Raji (cell line): ENCODE measurements around the gene SLC22A23.

Source experiments
- POLR2A ChIP-seq: IDR thresholded peaks from 2 replicates; pipeline ENCODE4 v1.6.1; 2011; ENCODE audit warnings: low read depth, low read length, control low read depth; ENCODE audit not compliant: insufficient read depth

Gene SLC22A23

GRCh38 chr6:3317741-3318211 lies 139.1 kb downstream of the SLC22A23 start:
- TF ChIP-seq POLR2A = no peak

GRCh38 chr6:3316818-3317217 lies 140.0 kb downstream of the SLC22A23 start:
- no peak for TF ChIP-seq POLR2A

DNA sequence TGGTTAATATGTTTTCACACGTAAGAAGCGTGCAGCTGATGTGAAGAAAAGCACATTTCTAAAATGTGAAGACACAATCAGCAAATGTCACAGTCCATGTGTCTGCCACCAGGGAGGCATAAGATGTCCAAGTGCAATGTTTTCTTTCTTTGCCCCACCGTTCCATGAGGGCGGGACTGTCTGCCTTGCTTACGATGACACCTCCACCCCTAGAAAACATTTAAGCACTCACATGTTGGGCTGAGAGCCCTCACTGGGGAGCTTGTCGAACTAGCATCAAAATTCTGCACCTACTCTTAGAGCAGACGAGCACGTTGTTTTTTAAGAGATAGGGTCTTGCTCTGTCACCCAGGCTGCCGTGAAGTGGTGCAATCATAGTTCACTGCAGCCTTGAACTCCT lies 140.5 kb downstream of the SLC22A23 start:
- no peak for TF ChIP-seq POLR2A

GRCh38 chr6:3315841-3316240 lies 141.0 kb downstream of the SLC22A23 start:
- no peak for TF ChIP-seq POLR2A

- TF ChIP-seq POLR2A = no peak
Measured at GRCh38 chr6:3314621-3315467, 142.0 kb downstream of the SLC22A23 start.

DNA sequence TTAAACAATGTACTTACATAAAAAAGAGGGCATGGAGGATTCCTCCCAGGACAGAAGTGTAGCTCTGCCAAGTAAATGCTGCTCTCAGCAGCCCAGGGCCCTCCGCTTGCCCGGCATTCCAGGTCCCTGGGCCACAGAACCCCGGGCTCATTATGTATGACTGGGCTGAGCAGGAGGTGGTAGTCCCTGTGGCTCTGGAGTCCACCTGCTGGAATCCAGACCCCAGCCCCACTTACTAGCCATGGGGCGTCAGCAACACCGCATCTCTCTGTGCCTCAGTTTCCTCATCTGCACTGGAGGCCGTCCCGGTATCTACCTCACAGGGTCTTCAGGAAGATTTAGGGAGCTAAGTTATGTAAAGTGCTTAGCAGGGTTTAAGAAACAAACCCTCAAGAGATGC lies 142.7 kb downstream of the SLC22A23 start:
- TF ChIP-seq POLR2A = no peak

GRCh38 chr6:3312604-3313231 lies 144.1 kb downstream of the SLC22A23 start:
- TF ChIP-seq POLR2A = no peak

GRCh38 chr6:3311826-3312225 lies 145.0 kb downstream of the SLC22A23 start:
- no peak for TF ChIP-seq POLR2A

DNA sequence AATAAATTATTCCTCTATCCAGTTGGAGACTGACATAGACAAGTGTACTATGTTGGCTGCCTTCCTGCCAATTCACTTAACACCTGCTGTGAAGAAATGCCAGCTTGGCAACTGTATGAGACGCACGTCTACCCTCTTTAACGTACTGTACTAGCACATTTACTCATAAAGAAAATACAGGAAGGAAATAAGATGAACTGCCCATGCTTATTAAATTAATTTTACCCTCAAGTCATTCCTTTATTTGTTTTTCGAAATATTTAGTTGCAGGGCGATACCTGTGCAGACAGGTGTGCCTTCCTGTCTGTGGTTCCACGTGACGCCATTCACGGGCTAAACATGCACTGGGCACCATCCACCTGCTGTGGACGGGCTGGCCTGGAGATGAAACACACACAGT lies 146.1 kb downstream of the SLC22A23 start:
- no peak for TF ChIP-seq POLR2A

GRCh38 chr6:3310051-3310448 lies 146.8 kb downstream of the SLC22A23 start:
- TF ChIP-seq POLR2A = no peak

DNA sequence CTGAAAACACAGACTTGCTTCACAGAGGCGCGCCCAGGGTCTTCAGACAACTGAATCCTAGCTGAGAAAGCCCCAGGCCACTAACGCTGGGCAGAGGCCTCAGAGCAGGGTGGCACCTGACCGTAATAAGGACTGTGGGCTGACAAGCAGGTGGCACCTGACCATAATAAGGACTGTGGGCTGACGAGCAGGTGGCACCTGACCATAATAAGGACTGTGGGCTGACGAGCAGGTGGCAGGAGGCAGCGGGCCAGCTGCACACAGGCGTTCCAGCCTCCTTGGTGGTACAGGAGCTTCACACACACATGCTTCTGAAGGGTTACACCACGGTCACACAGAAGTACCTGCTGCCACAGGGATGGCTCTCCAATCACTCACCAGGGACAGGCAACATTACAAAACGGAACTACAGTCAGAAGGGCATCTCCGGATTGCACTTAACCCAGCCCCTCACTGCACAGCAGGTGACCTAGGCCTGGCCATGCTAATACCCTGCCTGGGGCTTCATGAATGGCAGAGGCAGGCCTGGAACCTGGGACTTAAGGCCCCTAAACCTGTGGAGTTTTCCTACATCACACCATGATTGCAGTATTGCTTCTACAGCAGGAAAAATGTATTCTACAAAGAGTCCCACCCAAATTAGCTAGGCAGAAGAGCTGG lies 147.3 kb downstream of the SLC22A23 start:
- no peak for TF ChIP-seq POLR2A

DNA sequence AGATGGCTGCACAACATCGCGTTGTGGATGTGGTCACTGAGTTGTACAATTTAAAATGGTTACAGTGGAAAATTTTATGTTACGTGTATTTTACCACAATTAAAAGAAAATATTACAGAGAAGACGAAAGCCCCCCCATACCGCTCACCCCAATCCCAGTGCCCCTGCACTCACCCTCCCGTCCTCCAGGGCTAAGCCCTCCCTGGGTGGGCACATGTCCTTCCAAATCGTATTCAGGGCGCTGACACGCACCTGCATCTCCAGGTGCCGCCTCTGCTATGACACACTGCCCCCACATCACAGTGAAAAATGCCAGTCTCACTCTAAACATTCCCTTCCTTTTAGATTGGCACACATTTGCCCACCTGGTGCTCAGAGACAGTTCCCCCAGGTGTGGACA lies 148.7 kb downstream of the SLC22A23 start:
- no peak for TF ChIP-seq POLR2A

DNA sequence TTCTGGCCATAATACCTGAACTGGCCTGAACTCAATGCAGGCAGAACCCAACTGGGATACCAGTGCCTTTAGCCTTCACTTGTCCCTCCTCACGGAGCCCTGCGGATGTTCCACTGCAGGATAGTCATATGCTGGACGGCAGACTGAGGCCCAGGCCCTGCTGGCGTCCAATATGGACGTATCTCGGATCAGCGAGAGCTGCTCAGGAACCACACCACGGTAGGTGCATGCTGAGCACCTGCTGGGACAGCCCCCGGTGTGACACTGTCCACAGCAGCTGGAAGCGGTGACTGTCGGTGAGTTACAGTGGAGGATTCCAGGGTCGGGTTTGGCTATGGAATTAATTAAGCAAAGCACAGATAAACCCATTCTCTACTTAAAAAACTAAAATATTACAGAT lies 149.4 kb downstream of the SLC22A23 start:
- no peak for TF ChIP-seq POLR2A

DNA sequence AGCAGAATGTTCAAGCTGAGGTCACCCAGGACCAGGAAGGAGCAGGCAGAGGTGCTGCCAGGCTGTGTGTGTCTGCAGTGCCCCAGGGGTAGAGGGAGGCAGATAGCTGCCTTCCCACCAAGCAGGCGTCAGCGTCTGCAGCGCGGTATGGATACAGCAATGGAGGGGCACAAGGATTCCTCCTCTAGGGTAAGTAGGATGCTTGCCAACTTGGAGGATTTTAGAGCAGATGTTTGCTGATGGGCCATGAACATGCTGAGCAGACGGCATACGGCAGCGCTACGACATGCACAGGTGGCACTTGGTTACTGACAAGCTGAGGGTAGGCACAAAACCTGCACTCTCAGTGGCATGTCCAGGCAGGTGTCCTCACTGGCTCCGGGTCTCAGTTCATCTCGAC lies 150.0 kb downstream of the SLC22A23 start:
- no peak for TF ChIP-seq POLR2A

GRCh38 chr6:3305831-3306230 lies 151.0 kb downstream of the SLC22A23 start:
- TF ChIP-seq POLR2A = no peak

DNA sequence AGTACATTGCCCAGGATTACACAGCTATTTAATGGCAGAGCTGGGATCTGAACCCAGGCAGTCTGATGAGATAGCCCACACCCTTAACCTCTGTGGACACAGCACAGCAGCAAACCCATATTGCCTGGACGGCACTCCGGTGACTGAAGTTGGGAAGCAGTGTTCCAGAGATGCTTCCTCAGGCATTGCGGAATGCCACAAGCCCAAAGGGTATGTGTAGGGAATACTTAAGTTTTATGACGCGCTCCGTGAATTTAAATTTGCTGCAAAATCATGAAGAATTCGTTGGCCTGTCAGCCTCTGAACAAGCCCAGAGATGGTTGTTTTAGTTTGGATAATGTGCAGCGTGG lies 151.7 kb downstream of the SLC22A23 start:
- TF ChIP-seq POLR2A = no peak
